ENCODE measurements around the gene C13orf46.

DNA sequence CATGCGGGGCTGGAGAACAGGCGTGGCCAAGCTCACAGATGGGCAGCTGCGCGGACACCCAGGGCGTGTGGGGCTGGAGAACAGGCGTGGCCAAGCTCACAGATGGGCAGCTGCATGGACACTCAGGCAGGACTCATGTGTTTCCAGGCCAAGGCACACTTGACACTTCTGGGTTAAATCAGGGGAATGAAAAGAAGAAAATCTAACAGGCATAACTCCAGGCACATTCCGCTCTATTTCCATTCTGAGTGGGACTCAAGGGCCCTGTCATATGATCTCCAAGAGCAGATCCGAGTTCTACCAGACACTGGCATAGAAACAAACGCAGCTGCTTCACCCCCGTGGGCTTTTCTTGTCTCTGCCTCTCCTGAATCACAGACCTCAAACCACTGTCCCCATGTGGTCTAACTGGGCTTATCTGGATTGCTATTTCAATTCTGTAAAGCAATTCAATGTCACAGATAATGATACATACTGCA is 17.4 kb upstream of the C13orf46 start:
- TF ChIP-seq, protein P1, sequence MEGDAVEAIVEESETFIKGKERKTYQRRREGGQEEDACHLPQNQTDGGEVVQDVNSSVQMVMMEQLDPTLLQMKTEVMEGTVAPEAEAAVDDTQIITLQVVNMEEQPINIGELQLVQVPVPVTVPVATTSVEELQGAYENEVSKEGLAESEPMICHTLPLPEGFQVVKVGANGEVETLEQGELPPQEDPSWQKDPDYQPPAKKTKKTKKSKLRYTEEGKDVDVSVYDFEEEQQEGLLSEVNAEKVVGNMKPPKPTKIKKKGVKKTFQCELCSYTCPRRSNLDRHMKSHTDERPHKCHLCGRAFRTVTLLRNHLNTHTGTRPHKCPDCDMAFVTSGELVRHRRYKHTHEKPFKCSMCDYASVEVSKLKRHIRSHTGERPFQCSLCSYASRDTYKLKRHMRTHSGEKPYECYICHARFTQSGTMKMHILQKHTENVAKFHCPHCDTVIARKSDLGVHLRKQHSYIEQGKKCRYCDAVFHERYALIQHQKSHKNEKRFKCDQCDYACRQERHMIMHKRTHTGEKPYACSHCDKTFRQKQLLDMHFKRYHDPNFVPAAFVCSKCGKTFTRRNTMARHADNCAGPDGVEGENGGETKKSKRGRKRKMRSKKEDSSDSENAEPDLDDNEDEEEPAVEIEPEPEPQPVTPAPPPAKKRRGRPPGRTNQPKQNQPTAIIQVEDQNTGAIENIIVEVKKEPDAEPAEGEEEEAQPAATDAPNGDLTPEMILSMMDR (IDR thresholded peaks at IDR 0.05): no peak
- TF ChIP-seq POLR2AphosphoS5 (IDR thresholded peaks at IDR 0.05): no peak
